Measurements from ENCODE around the gene ELMOD1.

Gene ELMOD1

GRCh38 chr11:107702723-107703122, 111.8 kb downstream of the ELMOD1 start:
- TF ChIP-seq, protein P1, sequence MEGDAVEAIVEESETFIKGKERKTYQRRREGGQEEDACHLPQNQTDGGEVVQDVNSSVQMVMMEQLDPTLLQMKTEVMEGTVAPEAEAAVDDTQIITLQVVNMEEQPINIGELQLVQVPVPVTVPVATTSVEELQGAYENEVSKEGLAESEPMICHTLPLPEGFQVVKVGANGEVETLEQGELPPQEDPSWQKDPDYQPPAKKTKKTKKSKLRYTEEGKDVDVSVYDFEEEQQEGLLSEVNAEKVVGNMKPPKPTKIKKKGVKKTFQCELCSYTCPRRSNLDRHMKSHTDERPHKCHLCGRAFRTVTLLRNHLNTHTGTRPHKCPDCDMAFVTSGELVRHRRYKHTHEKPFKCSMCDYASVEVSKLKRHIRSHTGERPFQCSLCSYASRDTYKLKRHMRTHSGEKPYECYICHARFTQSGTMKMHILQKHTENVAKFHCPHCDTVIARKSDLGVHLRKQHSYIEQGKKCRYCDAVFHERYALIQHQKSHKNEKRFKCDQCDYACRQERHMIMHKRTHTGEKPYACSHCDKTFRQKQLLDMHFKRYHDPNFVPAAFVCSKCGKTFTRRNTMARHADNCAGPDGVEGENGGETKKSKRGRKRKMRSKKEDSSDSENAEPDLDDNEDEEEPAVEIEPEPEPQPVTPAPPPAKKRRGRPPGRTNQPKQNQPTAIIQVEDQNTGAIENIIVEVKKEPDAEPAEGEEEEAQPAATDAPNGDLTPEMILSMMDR (IDR thresholded peaks at IDR 0.05; ENCODE audit: control insufficient read depth, insufficient read depth, low read depth, low read length, missing control alignments), result no peak
- DNase-seq (ENCODE audit: low read depth), result no peak
- no peak overlapping the region for H3K4me3 ChIP-seq (ENCODE audit: control insufficient read depth, low read depth, low read length)

GRCh38 chr11:107704451-107704850, 113.5 kb downstream of the ELMOD1 start:
- no peak for DNase-seq (ENCODE audit: low read depth)
- TF ChIP-seq, protein P1 (IDR thresholded peaks at IDR 0.05; ENCODE audit: control insufficient read depth, insufficient read depth, low read depth, low read length, missing control alignments), result no peak
- no peak overlapping the region for H3K4me3 ChIP-seq (ENCODE audit: control insufficient read depth, low read depth, low read length)

GRCh38 chr11:107705027-107705426, 114.1 kb downstream of the ELMOD1 start:
- peak; percentile 49 for DNase-seq (ENCODE audit: low read depth)
- H3K4me3 ChIP-seq (ENCODE audit: control insufficient read depth, low read depth, low read length), result no peak overlapping the region
- TF ChIP-seq, protein P1 (IDR thresholded peaks at IDR 0.05; ENCODE audit: control insufficient read depth, insufficient read depth, low read depth, low read length, missing control alignments), result no peak

- TF ChIP-seq, protein P1 (IDR thresholded peaks at IDR 0.05; ENCODE audit: control insufficient read depth, insufficient read depth, low read depth, low read length, missing control alignments), result no peak
- DNase-seq (ENCODE audit: low read depth), result no peak
- H3K4me3 ChIP-seq (ENCODE audit: control insufficient read depth, low read depth, low read length), result no peak overlapping the region
These were observed 115.6 kb downstream of the ELMOD1 start for GRCh38 chr11:107706531-107706930.

DNA sequence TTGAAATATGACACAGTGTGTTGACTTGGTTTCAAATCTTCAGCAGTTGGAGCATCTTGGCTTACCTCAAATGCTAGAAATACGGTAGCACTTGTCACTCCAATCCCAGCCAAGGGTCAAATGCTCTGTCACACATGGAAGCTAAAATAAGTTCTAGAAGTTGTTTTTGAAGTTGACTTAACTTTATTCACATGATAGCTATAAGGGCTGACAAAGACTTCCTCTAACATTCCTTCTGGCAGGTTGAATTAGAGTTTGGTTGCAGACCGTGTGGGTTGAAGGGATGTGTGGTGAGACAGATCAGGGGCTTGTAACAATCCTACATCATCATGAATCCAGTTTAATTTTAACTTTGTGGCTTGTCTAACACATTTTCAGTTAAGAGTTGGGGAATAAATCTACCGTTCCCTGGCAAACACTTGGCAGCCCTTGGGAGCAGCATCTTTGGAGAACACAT, 116.3 kb downstream of the ELMOD1 start:
- TF ChIP-seq, protein P1 (IDR thresholded peaks at IDR 0.05; ENCODE audit: control insufficient read depth, insufficient read depth, low read depth, low read length, missing control alignments), result no peak
- no peak overlapping the region for H3K4me3 ChIP-seq (ENCODE audit: control insufficient read depth, low read depth, low read length)
- no peak for DNase-seq (ENCODE audit: low read depth)

GRCh38 chr11:107707807-107708206, 116.9 kb downstream of the ELMOD1 start:
- no peak overlapping the region for H3K4me3 ChIP-seq (ENCODE audit: control insufficient read depth, low read depth, low read length)
- DNase-seq (ENCODE audit: low read depth), result no peak
- TF ChIP-seq, protein P1 (IDR thresholded peaks at IDR 0.05; ENCODE audit: control insufficient read depth, insufficient read depth, low read depth, low read length, missing control alignments), result no peak

GRCh38 chr11:107708792-107709191, 117.8 kb downstream of the ELMOD1 start:
- TF ChIP-seq, protein P1 (IDR thresholded peaks at IDR 0.05; ENCODE audit: control insufficient read depth, insufficient read depth, low read depth, low read length, missing control alignments), result no peak
- DNase-seq (ENCODE audit: low read depth), result no peak

More at GRCh38 chr11:107708792-107709191, 117.8 kb downstream of the ELMOD1 start:
- H3K4me3 ChIP-seq (ENCODE audit: control insufficient read depth, low read depth, low read length), result no peak overlapping the region

Data from AG09309 (cell line).